GM12878 (cell line): ENCODE results near the gene ANXA3. TPM values are rescaled to one million over a fixed set of nuclear protein-coding genes. Genes with fewer than 3 reads are reported as not detected.

Source experiments
- ATAC-seq: fragments of 200-7000 bp; cut with Tn5 transposase; 3 replicates; pipeline ENCODE4 v1.9.1; 2020; ENCODE audit warnings: mild to moderate bottlenecking, moderate library complexity
- BruUV-seq: library from RNA; stranded (reverse); fragments of 400-500 nt; replicated peaks from 2 replicates; lab custom pipeline; 2021; lab: Mats Ljungman, UMichigan
- CTCF ChIA-PET: fragments of 300-600 bp; sonication (Branson Sonifier 250); formaldehyde crosslinking; extraction: SDS; loops from one replicate; lab custom pipeline; 2021; ENCODE audit warnings: inconsistent platforms; lab: Yijun Ruan, JAX
- POLR2A ChIA-PET: fragments of 350-600 bp; formaldehyde crosslinking; extraction: SDS; loops from one replicate; lab custom pipeline; 2021; ENCODE audit warnings: inconsistent platforms; lab: Charles Lee
- RAD21 ChIA-PET: fragments of 300-600 bp; sonication (Branson Sonifier 250); formaldehyde crosslinking; loops from one replicate; lab custom pipeline; 2023; ENCODE audit warnings: antibody characterized with exemption; ENCODE audit not compliant: unreplicated experiment; lab: Charles Lee
- SMC1A ChIA-PET: fragments of 300-600 bp; sonication (Branson Sonifier 250); formaldehyde crosslinking; loops from one replicate; lab custom pipeline; 2023; ENCODE audit not compliant: unreplicated experiment, uncharacterized antibody; lab: Charles Lee
- DNase-seq: peaks from one replicate; pipeline ENCODE4 v3.0.0-alpha.2; 2011; ENCODE audit warnings: low read depth, low spot score
- FAIRE-seq: peaks from 3 replicates; lab custom pipeline; 2011; peaks lifted over from hg19 to GRCh38; lab: Jason Lieb, UNC
- H2AFZ ChIP-seq: 2 replicates; pipeline ENCODE4 v1.6.0; 2011; ENCODE audit warnings: low read depth, low read length, control low read depth; ENCODE audit not compliant: control insufficient read depth
- H3K27ac ChIP-seq: 2 replicates; pipeline ENCODE4 v1.5.1; 2011; ENCODE audit warnings: control low read depth; ENCODE audit not compliant: control insufficient read depth, insufficient read depth
- H3K27me3 ChIP-seq, 2 experiments: replicated peaks in 1 of 2; 2 replicates each; pipeline versions ENCODE4 v1.6.0 to v1.6.1; 2011; ENCODE audit warnings: low read length in 1 of 2; ENCODE audit not compliant: control insufficient read depth in 2 of 2, insufficient read depth in 2 of 2
- H3K36me3 ChIP-seq, 2 experiments: 2 replicates each; pipeline ENCODE4 v1.5.1; 2011; ENCODE audit warnings: low read length in 1 of 2; ENCODE audit not compliant: control insufficient read depth in 2 of 2, insufficient read depth in 2 of 2
- H3K4me1 ChIP-seq: 2 replicates; pipeline ENCODE4 v1.6.1; 2011; ENCODE audit warnings: mild to moderate bottlenecking, low read length, moderate library complexity, mixed read lengths; ENCODE audit not compliant: control insufficient read depth, insufficient read depth
- H3K4me2 ChIP-seq: 2 replicates; pipeline ENCODE4 v1.6.0; 2011; ENCODE audit warnings: control low read depth; ENCODE audit not compliant: control insufficient read depth, insufficient read depth
- H3K4me3 ChIP-seq: fragments of 200-600 bp; sonication (generic); 2 replicates; pipeline ENCODE4 v1.5.1; 2016
- H3K79me2 ChIP-seq: 2 replicates; pipeline ENCODE4 v1.6.0; 2011; ENCODE audit warnings: low read length; ENCODE audit not compliant: control insufficient read depth, insufficient read depth
- H3K9ac ChIP-seq: 2 replicates; pipeline ENCODE4 v1.8.0; 2011; ENCODE audit warnings: low read length, control low read depth, mixed read lengths; ENCODE audit not compliant: control insufficient read depth, insufficient read depth
- H3K9me3 ChIP-seq: replicated peaks from 3 replicates; pipeline ENCODE4 v1.5.1; 2011; ENCODE audit warnings: mild to moderate bottlenecking, low read length; ENCODE audit not compliant: control insufficient read depth, insufficient read depth
- H4K20me1 ChIP-seq: 2 replicates; pipeline ENCODE4 v1.6.0; 2011; ENCODE audit not compliant: control insufficient read depth, insufficient read depth
- BCL11A ChIP-seq: IDR thresholded peaks from 2 replicates; pipeline ENCODE4 v1.6.1; 2011; ENCODE audit warnings: low read depth, low read length
- CEBPZ ChIP-seq: fragments of 150-350 bp; IDR thresholded peaks from 2 replicates; pipeline ENCODE4 v1.6.1; 2016; ENCODE audit warnings: low read depth, low read length
- CHD4 ChIP-seq: fragments of 200-600 bp; sonication (generic); IDR thresholded peaks from 2 replicates; pipeline ENCODE4 v1.6.1; 2016; ENCODE audit warnings: mild to moderate bottlenecking
- GATAD2B ChIP-seq: fragments of 450-650 bp; conservative IDR thresholded peaks from 2 replicates; pipeline ENCODE4 v1.6.1; 2017; ENCODE audit warnings: low read depth, mild to moderate bottlenecking, moderate library complexity
- NFYB ChIP-seq: IDR thresholded peaks from 2 replicates; pipeline ENCODE4 v1.6.1; 2011; ENCODE audit warnings: low read depth, mild to moderate bottlenecking, low read length, improper control_type of control experiment, moderate library complexity; ENCODE audit not compliant: insufficient read depth
- SPI1 ChIP-seq: IDR thresholded peaks from 2 replicates; pipeline ENCODE4 v1.6.1; 2011; ENCODE audit warnings: low read depth, mild to moderate bottlenecking, low read length, moderate library complexity, borderline replicate concordance; ENCODE audit not compliant: insufficient read depth
- STAT3 ChIP-seq: IDR thresholded peaks from 2 replicates; pipeline ENCODE4 v1.6.1; 2011; ENCODE audit warnings: low read depth, low read length, improper control_type of control experiment
- ZBTB33 ChIP-seq: fragments of 450-650 bp; IDR thresholded peaks from 2 replicates; pipeline ENCODE4 v1.6.1; 2017; ENCODE audit warnings: mild to moderate bottlenecking
- WGBS: methylation state at CpG from one replicate; pipeline ENCODE4 v1.1.6; 2016; ENCODE audit warnings: low lambda C conversion rate; ENCODE audit not compliant: insufficient replicate concordance, insufficient coverage; ENCODE audit errors: missing lambda C conversion rate; 5-methylcytosine and 5-hydroxymethylcytosine counted together
- in situ Hi-C: fragments of 300-500 bp; cut with MboI; formaldehyde crosslinking; loops from 9 replicates; pipeline ENCODE4 v1.14.3; 2018; ENCODE audit warnings: mixed read lengths
- intact Hi-C: fragments of 100-400 bp; cut with micrococcal nuclease; formaldehyde crosslinking; loops from one replicate; pipeline ENCODE4 v1.14.2; 2022; ENCODE audit not compliant: unreplicated experiment
- polyA plus RNA-seq, 11 experiments: library from polyadenylated mRNA; depleted of rRNA in 4 of 11; unstranded in 6 of 11; stranded (reverse) in 5 of 11; fragments of >200 nt; fragmentation: Nextera tagmentation in 4 of 11; fragmentation: Illumina TruSeq in 1 of 11; extraction: Ambion mirVana in 4 of 11; extraction: Trizol in 1 of 11; gene quantifications; 1 replicate in 1 of 11; 2 replicates in 10 of 11; pipeline versions ENCODE4 v1.2.1 to v1.2.3, GENCODE V29; 2011 to 2016; ENCODE audit warnings: inconsistent platforms in 2 of 11, missing spikeins in 2 of 11, low read depth in 1 of 11
- total RNA-seq, 4 experiments: library from RNA; depleted of rRNA in 3 of 4; stranded (reverse); fragments of >200 nt in 3 of 4; fragmentation: Illumina TruSeq in 1 of 4; extraction: Trizol in 1 of 4; gene quantifications; 2 replicates each; pipeline versions ENCODE4 v1.2.1 to v1.2.3, GENCODE V29; 2013 to 2021

ANXA3 gene
- total and polyA plus RNA-seq, 10 of the 15 experiments (the other 5 are each of a cell fraction or from before 2014, with no cell fraction given): 0.28 to 14.7 (median 0.91) TPM

GRCh38 chr4:78624048-78624447 lies 72.5 kb downstream of the ANXA3 start:
- ChIA-PET SMC1A (interaction anchor here (1.0 to 17.1 kb wide), 12 partner anchors 14 to 240 kb away, joined by 3 to 379 read pairs (median 6); no protein-coding TSS in a partner anchor), RAD21 (interaction anchor here (1.1 to 17.1 kb wide), 9 partner anchors 11 to 157 kb away, joined by 3 to 265 read pairs (median 5); no protein-coding TSS in a partner anchor), CTCF (interaction anchor here (1.1 to 12.0 kb wide), 6 partner anchors 11 to 165 kb away, joined by 3 to 119 read pairs (median 4); no protein-coding TSS in a partner anchor), POLR2A (interaction anchor here (2.1 to 12.7 kb wide), 4 partner anchors 10 to 20 kb away, joined by 6 to 106 read pairs (median 8); no protein-coding TSS in a partner anchor)
- in situ Hi-C loops: no loop called here
- intact Hi-C loops: no loop called here
- BruUV-seq: no TSS peak
- no peaks in the 10 kb centered on the region for H3K36me3 ChIP-seq
- no peak overlapping the region for H3K9ac ChIP-seq
- no peak for TF ChIP-seq STAT3
- TF ChIP-seq NFYB: peak; percentile 69
- TF ChIP-seq GATAD2B: no peak
- peak; percentile 49; the same call in 1 of the 2 replicates for TF ChIP-seq SPI1
- TF ChIP-seq ZBTB33: peak; percentile 69; the same call in 1 of the 2 replicates
- no peak for TF ChIP-seq BCL11A
- TF ChIP-seq CHD4: no peak
- no peak for TF ChIP-seq CEBPZ
- no peak overlapping the region for H3K27ac ChIP-seq
- H3K9me3 ChIP-seq: no peaks in the 10 kb centered on the region
- no peaks in the 10 kb centered on the region for H3K79me2 ChIP-seq
- peak; percentile 13 for ATAC-seq
- no peaks in the 10 kb centered on the region for H3K27me3 ChIP-seq
- 70% methylated on average over 7 of the region's 7 CpGs for WGBS
- peaks cover 14% of the 10 kb centered on the region for H3K4me1 ChIP-seq
- no peak for FAIRE-seq
- H4K20me1 ChIP-seq: no peaks in the 10 kb centered on the region
- H3K4me2 ChIP-seq: no peak overlapping the region
- DNase-seq: no peak
- H3K4me3 ChIP-seq: no peak overlapping the region
- no peak overlapping the region for H2AFZ ChIP-seq
